Glomerular visceral epithelial cell (primary cell): ENCODE results near the gene RASGRP2.

Experiments
- DNase-seq: peaks from one replicate; pipeline ENCODE4 v3.0.0-alpha.2; 2016; ENCODE audit errors: extremely low spot score

Gene RASGRP2

DNA sequence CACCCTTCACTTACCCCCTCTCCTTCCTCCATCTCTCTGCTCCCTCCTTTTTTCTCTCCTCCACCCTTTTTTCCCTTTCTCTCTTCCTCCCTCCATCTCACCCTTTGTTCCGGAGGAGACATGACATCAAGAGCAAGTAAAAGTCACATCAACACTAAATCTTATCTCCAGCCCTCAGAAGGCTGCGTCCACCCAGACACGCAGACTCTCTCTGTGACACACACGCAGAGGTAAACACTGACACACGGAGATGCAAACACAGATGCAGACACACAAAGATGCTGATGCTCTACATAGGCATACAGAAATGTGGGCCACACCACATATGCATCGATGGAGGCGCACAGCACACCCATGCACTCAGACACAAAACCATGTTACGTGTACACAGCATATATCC lies 47.9 kb downstream of the RASGRP2 start:
- no peak for DNase-seq

DNA sequence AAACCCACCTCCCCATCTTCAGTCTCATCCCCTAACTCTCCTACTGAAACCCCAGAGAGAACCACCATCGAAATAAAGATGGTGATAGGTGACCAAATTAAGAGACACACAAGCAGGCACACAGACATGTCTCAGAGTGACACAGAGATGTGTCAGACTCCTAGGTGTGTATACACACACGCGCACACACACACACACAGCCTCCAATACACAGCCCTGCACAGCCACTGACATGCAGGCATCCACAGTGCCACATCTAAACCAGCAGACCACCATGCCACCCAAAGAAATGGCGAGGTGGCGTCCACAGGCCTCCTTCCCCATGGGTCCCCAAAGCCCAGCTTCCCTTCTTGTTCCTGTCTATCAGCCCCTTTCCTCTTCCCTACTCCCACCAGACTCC lies 48.4 kb downstream of the RASGRP2 start:
- DNase-seq: no peak

DNA sequence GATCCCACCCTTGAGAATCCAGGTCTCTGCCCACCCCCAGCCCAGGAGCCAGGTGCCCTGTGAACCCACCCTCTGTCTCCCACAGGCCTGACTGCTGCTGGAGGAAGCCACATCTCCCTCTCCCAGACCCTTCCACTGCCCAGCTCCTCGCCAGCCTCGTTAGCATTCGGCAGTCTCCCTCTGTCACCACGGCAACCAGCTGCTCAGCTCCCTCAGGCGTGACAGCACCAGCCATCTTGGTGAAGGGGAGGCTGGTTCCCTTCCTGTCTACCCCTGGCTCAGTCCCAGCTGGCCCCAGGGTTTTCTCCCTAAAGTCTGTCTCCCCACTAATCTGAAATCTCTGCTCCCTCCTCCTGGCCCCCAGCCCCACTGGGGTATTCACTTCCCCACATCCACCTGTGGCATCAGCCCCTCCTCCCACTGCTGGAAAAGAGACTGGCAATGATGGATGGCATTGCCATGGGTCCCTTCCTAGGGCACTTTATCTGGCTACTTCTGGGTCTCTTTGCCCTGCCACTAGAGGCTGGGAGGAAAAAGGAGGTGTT lies 49.0 kb downstream of the RASGRP2 start:
- DNase-seq: peak; percentile 59

DNA sequence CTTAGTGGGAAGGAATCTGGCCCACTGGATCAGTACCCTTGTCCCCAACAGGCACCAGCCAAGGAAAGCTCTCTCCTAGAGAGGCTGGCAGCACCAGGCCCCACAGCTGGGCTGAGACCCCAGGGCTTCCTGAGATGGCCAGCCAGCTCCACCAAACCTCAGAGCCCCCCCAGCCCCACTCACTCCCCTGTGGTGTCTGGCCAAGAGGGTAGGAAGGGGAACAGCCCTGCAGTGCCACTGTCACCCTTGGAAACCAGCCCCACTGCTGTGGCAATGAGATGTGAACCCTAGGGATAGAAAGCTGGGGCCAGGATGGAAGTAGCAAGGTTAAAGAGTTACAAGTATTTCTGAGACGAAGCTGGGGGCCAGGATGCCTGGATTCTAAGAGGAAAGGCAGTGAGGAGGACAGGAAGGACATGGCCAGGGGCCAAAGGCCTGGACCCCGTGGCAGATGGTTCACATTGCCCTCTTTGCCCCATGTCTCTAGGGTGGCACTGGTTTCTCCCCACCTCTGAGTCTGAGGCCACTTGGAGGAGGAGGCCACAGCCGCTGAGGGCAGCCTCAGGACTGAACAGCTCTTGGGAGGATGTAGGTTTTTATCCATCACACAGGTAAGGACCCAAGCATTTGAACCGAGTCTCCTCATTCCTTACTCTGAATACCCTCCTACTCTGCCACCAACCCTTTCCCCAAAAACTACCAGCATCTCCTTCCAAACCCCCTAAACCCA lies 49.8 kb downstream of the RASGRP2 start:
- no peak for DNase-seq

DNA sequence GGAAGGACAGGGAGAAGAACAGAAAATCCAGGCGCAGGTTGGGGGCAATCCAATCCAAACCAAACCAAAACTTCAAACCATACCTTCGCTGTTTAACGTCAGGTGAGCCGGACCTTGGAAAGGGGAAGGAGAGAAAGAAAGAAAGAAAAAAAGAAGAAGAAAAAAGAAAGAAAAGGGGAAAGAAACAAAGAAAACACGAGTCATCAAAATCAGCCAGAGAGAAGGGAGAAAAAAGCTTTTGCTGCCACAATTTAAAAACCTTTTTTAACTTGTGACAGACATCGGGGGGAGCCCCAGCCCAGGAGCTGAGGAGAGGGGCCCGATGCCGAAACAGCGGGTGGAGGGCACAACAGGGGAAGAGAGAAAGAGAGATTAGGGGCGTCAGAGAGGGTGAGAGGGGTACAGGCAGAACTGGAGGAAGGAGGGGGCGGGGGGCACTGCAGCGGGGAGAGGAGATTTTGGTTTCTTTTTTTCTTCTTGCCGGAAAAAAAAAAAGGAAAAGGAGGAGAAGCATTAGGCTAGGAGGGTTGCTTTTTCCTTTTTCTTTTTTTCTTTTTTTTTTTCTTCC lies 51.1 kb downstream of the RASGRP2 start:
- no peak for DNase-seq

DNA sequence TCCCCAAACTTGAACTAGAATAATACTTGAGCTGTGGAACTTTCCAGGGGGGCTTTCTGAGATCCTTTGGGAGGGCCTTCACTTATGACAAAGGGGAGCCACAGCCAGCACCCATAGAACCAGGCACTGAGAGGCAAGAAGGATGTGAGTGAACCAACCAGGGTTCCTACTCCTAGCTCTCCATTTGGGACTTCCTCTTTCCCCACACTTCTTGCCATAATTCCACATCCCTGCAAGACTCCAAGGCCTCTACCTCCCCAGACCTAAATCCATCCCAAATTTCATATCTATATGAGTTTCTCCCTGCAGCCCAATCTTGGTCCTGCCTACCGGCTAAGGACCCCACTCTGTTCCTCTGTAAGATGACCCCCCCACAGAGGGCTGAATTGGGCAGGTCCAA lies 52.4 kb downstream of the RASGRP2 start:
- DNase-seq: no peak

DNA sequence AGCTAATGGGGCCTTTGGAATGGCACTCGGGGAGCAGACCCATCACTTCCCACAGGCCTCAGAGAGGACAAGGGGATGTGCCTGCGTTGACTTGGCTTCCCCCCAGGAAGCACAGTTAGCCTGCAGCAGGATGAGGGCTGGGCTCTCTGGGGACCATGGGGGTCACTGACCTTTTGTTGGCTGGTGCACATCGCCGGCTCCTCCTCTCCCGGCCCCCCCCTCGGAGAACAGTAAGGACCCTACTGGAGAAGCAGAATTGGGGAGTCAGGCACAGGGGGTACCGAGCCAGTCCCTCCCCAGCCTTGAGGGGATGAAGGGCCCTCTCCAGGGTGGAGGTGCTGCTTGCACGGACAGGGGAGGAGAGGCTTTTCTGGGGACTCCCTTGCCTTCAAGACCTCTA lies 53.7 kb downstream of the RASGRP2 start:
- no peak for DNase-seq

DNA sequence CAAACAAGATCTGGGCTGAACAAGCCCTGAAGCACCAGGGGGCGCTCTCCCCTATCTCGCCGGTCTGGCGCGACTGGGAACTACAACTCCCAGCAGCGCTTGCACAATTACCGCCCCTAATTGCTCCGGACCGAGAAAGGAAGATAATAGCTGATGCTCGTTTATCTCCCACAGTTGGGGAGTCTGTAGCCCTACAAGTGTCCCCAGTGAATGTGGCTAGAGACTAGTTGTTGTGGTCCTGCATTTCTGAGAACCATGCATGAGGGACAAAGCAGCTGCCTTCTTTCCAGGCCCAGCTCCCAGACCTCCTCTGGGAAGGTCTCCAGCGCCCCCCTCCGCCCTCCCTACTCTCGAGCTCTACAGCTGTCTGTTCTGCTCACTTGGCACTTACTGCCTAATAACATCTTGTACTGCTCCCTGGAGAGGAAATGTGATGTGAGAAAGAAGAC lies 55.4 kb downstream of the RASGRP2 start:
- peak; percentile 77 for DNase-seq

DNA sequence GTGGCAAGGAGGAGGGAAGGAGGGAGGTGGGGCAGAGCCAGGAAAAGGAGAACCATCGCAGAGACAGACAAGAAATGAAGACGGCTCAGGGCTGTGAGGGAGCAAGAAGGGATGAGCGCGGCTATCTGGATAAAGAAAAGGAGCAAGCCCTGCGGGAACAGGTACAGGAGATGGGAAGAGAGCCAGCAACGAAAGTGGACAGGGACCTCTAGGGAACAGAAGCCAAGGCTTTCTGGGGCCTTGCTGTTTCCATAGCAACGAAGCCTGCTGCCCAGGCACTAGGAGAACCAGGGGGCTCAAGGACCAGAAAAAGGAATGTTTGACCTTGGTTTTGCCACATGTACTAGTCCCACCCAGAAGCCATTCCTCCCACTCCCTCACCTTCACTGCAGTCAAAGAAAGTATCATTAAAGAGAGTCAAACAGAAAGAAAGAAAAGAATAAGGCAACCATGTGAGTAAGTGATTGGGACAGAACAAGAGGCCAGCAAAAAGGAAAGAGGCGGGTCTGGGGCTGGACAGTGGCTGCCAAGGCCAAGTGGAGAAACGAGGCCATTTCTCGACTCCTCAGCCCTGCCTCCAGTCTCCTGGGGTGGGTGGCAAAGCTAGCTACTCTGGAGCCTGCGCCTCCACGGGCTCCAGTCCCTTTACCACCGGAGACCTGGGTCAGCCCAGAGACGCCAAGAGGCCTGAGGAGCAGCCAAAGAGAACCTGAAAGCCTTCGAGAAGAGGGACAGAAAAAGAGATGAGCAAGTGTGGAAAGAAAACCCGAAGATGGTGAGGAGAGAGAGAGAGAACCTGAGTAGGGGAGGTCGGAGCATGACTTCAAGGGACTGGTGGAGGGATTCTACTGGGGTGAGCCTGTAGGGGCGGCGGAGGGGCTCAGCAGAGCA lies 56.1 kb downstream of the RASGRP2 start:
- no peak for DNase-seq

DNA sequence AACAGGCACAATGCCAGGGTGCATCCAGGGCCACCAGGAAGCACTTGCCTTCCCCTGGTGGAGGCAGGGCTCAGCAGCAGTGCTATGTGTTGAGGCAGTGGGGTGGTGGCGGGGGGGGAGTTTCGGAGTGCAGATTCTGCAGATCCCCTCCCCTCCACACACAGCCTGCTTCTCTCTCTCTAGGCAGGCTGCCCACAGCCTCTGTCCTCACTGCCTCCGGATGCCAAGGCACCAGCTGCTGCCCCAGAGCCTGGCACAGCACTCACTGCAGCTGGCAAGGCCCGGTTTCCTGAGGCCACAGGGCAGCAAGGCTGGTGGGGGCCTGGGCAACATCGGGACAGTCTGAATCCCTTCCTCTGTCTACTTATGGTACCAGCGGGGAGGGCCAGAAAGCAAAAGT lies 56.7 kb downstream of the RASGRP2 start:
- DNase-seq: no peak

DNA sequence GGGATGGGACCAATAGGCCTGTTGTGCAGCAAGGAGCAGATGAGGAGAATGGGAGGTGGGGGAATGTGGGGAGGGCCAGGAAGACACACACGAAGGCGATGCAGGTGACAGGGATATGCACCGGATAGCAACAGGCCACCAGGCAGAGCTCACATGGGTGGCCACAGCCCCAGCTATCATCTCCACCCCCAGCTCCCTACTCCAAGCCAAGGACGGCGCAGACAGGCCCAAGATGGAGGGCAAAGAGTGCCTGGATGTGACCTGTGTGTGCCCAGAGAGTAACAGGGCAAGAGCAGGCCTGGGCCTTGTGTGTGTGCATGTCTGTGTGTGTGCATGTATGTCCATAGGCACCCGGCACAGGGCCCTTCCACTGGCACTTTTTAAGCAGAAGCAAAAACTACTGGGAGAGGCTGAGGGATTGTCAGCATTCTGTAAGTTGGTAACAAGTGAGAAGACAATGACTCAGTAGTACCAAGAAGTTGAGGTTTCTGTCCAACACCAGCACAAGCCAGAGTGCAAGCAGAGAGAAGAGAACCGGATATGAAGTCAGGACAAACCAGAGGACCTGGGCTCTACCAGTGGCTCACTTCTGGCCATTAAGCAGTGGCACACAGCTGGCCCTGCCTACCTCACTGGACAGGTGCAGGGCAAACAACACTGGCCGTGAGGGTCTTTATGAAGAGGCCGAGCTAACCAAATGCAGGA lies 57.3 kb downstream of the RASGRP2 start:
- no peak for DNase-seq

DNA sequence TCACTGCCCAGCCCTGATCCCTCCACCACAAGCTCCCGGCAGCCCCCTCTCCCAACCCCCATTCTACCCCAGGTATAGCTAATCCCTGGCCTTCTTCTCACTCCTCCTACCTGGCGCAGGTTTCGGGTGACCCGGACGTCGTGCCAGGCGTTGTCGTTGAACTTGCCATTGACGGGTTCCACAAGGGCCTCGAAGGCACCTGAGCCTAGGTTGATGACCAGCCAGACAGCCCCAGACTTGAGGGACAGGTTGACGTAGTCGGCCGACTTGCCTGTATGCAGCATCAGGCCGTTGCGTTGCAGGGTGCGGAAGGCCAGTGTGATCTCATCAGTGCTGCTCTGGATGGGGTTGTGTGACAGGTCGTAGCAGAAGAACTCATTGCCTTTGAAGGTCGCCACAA lies 58.4 kb downstream of the RASGRP2 start:
- no peak for DNase-seq

DNA sequence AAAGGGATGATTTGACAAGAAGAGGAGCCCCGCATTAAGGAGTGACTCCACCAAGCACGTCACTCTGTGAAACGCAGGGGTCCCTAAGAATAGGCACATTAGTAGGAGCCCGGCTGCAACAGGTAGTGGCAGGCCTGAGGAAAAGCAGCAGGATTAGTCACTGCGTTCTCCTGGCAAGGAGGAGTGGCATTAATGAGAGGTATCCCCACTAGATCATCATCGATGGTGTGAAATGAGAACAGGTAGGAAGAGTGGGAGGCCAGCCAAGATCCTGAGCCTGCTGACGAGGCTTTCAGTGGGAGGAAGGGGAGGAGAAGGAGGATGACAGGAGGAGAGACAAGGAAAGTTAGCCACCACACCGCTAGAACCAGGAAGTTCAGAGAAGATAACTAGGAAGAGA lies 59.6 kb downstream of the RASGRP2 start:
- no peak for DNase-seq

DNA sequence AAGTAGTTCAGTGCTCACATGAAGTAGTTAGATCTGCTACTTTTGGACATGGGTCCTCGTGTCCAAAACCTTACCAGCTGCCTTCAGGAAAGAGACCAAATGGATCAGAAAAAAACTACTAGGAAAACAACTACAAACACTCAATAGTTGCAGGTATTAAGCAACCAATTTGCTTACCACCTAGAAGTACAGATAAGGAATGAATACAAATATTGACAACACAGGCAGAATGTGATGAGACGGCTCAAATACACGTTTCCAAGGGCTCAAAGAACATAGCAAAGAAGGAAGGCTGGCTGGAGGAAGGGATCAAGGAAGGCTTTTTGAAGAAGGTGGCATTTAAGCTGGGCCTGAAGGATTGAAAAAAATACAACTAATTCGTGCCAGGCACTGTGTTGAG lies 62.8 kb downstream of the RASGRP2 start:
- no peak for DNase-seq

DNA sequence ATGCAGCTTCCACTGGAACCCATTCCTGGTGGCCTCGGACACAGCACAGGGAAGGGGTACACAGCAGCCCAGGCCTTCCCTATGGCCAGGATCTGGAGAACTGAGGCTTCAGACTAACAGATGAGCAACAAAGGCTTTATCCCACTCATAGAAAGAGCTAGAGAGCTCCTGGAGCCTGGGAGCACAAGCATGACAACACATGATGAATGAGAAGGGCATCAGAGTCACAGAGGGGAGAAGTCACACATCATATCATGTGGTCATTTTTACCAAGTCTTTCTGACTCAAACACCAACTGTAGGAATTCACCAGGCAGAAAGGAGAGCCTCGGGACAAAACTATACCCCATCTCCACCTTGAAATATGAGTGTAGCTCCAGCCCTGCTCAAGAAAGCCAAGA lies 64.1 kb downstream of the RASGRP2 start:
- no peak for DNase-seq

DNA sequence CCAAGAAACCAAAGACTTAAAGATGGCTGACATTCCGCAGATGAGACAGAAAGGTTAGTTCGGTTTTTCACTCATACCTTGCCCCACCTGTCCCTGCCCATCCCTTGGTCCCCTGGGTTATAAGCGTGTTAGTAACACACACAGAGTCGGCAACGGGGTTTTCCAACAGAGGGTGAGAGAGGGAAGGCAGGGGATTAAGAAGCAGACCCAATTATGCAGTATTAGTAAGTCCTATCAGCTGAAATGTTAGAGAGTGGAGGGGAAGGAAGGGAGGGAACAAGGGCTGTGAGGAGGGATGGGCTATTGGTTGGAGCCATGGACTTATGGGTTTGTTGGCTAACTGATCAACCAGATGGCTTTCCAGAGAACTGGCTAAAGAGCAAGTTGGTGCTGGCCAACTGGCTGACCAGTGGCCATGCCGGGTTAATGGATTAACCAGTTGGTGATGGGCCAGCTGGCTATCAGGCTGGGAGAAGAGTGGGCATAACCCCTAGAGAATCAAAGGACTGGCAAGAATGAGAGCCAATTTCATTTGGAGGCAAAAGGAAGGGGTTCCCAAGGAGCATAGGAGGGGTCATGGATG lies 66.4 kb downstream of the RASGRP2 start:
- DNase-seq: no peak
